Kidney capillary endothelial cell (primary cell): Measurements from ENCODE around the gene DLEC1.

Source experiments
- DNase-seq: peaks from one replicate; pipeline ENCODE4 v3.0.0-alpha.2; 2018; ENCODE audit warnings: low spot score

DLEC1 gene

GRCh38 chr3:38137615-38138348 is 98.8 kb downstream of the DLEC1 start:
- no peak for DNase-seq

DNA sequence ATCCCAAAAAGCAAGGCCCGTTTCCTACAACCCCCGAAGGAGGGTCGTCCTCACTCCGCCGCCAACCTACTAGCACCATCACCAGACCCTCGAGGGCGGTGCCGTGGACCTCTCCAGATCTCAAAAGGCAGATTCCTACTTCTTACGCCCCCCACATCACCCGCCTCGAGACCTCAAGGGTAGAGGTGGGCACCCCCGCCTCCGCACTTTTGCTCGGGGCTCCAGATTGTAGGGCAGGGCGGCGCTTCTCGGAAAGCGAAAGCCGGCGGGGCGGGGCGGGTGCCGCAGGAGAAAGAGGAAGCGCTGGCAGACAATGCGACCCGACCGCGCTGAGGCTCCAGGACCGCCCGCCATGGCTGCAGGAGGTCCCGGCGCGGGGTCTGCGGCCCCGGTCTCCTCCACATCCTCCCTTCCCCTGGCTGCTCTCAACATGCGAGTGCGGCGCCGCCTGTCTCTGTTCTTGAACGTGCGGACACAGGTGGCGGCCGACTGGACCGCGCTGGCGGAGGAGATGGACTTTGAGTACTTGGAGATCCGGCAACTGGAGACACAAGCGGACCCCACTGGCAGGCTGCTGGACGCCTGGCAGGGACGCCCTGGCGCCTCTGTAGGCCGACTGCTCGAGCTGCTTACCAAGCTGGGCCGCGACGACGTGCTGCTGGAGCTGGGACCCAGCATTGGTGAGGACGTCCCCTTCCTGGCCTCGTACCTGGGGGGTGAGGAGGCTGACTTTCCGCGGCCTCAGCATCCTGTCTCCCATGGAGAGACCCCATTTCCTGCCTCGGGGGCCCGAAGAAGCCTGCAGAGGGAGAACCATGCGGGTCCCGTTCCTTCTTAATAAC is 99.6 kb downstream of the DLEC1 start, which contains the start of gene MYD88:
Gene MYD88 (plus strand): TSS at position 313 of the 842 bp plus-strand sequence. CDS start 40 bp downstream, at position 353.
- peak; percentile 63 for DNase-seq

GRCh38 chr3:38139191-38139590 is 100.2 kb downstream of the DLEC1 start:
- no peak for DNase-seq

GRCh38 chr3:38139652-38140051 is 100.6 kb downstream of the DLEC1 start:
- no peak for DNase-seq

- no peak for DNase-seq
These were observed 101.5 kb downstream of the DLEC1 start for GRCh38 chr3:38140326-38141172.

DNA sequence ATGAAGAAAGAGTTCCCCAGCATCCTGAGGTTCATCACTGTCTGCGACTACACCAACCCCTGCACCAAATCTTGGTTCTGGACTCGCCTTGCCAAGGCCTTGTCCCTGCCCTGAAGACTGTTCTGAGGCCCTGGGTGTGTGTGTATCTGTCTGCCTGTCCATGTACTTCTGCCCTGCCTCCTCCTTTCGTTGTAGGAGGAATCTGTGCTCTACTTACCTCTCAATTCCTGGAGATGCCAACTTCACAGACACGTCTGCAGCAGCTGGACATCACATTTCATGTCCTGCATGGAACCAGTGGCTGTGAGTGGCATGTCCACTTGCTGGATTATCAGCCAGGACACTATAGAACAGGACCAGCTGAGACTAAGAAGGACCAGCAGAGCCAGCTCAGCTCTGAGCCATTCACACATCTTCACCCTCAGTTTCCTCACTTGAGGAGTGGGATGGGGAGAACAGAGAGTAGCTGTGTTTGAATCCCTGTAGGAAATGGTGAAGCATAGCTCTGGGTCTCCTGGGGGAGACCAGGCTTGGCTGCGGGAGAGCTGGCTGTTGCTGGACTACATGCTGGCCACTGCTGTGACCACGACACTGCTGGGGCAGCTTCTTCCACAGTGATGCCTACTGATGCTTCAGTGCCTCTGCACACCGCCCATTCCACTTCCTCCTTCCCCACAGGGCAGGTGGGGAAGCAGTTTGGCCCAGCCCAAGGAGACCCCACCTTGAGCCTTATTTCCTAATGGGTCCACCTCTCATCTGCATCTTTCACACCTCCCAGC is 102.4 kb downstream of the DLEC1 start:
- DNase-seq, result no peak

GRCh38 chr3:38141952-38142273 is 102.9 kb downstream of the DLEC1 start:
- DNase-seq, result no peak

DNA sequence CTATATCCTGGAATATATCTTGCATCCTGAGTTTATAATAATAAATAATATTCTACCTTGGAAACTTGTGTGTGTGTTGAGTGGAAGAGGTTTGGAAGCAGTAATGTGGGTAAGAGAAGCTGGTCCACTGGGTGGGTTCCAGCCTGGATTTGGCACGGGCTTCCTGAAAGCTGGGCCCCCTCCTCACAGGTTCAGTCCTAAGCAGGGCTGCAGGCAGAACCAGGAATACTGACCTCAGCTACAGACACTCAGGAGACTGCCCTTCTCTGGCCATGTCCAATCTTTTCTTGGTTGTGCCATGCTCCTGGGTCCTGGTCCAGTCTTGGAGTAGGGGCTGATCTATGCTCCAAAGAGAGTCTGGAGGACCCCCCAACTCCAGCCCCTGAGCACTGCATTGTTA is 104.0 kb downstream of the DLEC1 start:
- DNase-seq, result no peak

- DNase-seq, result no peak
These were observed 104.5 kb downstream of the DLEC1 start for GRCh38 chr3:38143511-38143910.

DNA sequence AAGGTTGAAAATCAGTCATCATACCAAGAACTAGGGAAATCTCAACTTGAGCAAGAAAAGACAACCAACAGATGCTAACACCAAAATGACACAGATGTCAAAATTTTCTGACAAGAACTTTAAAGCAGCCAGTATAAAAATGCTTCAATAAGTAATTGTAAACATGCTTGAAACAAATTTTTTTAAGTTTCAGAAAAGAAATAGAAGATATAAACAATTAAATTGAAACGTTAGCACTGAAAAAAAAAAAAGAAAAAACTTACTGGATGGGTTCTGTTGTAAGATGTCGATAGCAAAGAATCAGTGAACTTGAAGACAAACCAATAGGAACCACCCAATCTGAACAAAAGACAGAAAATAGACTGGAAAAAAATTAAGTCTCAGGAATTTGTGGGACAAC is 107.5 kb downstream of the DLEC1 start:
- no peak for DNase-seq

DNA sequence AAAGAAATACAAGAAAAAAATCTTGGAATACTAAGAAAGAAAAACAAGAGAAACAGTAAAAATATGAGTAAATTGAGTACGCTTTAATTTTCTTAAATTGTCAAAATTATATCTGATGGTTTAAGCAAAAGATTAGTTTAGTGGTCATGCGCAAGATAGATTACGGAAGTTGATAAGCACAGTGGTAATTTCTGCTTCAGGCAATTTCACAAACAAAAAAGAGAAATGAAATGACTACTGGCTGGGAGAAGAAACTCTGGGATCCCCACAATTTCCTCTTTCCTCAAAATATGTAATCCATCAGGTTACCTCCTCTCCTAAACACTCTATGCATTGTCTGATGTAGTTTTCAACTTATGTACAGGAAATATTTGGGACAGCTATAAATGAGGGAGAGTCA is 108.4 kb downstream of the DLEC1 start:
- no peak for DNase-seq

GRCh38 chr3:38148311-38148882 is 109.4 kb downstream of the DLEC1 start:
- no peak for DNase-seq

GRCh38 chr3:38149708-38150107 is 110.7 kb downstream of the DLEC1 start:
- DNase-seq, result no peak

- no peak for DNase-seq
These were observed 111.9 kb downstream of the DLEC1 start for GRCh38 chr3:38150780-38151528.

DNA sequence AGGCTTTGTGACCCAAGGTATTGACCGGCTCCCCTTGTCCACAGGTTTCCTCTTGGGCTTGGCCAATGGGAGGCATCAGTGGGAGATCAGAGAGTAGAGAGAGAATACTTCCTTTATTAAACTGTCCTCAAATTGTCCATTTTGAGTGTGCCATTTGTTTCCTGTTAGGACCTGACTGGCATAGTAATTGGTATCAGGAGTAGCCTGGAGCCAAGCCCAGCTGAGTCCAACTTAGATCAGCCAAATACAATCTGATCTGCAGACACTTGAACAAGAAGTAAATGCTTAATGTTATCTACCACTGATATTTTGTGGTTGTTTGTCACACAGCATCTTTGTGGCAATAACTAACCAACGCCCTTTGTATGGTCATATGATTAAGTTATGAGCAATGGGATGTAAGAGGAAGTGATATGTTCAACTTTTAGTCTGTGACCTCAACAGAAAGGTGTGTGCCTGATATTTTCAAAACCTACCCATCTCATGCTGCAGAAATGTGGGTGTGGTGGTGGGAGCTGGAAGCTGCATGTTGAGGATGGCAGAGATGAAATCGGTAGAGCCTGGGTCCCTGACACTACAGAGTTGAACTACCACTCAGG is 112.8 kb downstream of the DLEC1 start:
- no peak for DNase-seq

- no peak for DNase-seq
These were observed 113.6 kb downstream of the DLEC1 start for GRCh38 chr3:38152609-38153008.

DNA sequence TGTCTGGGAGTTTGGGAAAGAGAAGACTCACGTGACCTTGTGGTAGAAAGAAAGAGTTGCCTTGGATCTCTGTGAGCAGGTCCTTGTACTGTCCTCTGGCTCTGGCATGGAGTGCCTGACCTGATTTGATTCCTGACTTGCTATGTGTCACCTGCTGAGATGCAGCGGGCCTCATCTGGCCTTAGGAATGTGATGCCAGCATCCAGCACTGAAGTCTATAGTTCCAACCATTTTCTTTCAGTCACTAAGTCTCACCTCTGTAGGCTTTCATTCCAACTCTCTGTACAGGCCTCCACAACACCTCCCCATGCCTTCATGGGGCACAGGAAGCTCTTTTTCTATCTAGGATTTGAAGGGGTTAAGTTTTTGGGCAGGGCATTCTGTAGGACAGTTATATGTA is 114.2 kb downstream of the DLEC1 start:
- DNase-seq, result no peak

GRCh38 chr3:38154033-38154494 is 115.1 kb downstream of the DLEC1 start:
- DNase-seq, result peak; percentile 47

GRCh38 chr3:38154625-38155255 is 115.7 kb downstream of the DLEC1 start:
- no peak for DNase-seq

- no peak for DNase-seq
These were observed 116.8 kb downstream of the DLEC1 start for GRCh38 chr3:38155825-38156224.
